Measurements from ENCODE around the gene BANF2. TPM values are rescaled to one million over a fixed set of nuclear protein-coding genes. Genes with fewer than 3 reads are reported as not detected.

Gene BANF2
- total and polyA plus RNA-seq, 2 of the 8 experiments (the other 6 are each of a cell fraction or from before 2014, with no cell fraction given) = not detected

- no peak overlapping the region for H2BK20ac ChIP-seq (ENCODE audit: low read length)
- H3K4me1 ChIP-seq (replicated peaks in 1 of 4; ENCODE audit: control insufficient read depth in 3 of 4, insufficient read depth in 4 of 4, low read length in 3 of 4) = peaks cover 6 to 12% (median 9%) of the 10 kb centered on the region in 4 experiments; a peak in 6 of 7 replicates
- no peak for FAIRE-seq
- peaks cover 6 to 11% of the 10 kb centered on the region in 2 experiments for H4K20me1 ChIP-seq (replicated peaks in 1 of 2; ENCODE audit: control insufficient read depth in 1 of 2, insufficient read depth in 2 of 2, low read length in 2 of 2)
- no peak for DNase-seq (ENCODE audit: low read depth in 1 of 2, low spot score in 2 of 2)
- ChIA-PET POLR2A (ENCODE audit: partially characterized antibody) (interaction anchor here (0.9 to 3.6 kb wide), 8 partner anchors 12 to 286 kb away, joined by 3 to 19 read pairs (median 3); partner anchors contain the start of genes MGME1 and SNX5), CTCF (ENCODE audit: partially characterized antibody) (interaction anchor here (0.7 to 4.0 kb wide), 24 partner anchors 9 to 255 kb away, joined by 3 to 24 read pairs (median 3); partner anchors contain the start of gene BANF2)
- H3K9me3 ChIP-seq (ENCODE audit: insufficient read depth in 2 of 2, low read depth in 1 of 2, low read length in 1 of 2) = no peaks in the 10 kb centered on the region
- peaks cover 10 to 24% of the 10 kb centered on the region in 2 experiments for H3K79me2 ChIP-seq (ENCODE audit: control insufficient read depth in 1 of 2, insufficient read depth in 2 of 2, low read length in 2 of 2)
- H2BK120ac ChIP-seq (replicated peaks; ENCODE audit: low read depth, low read length) = no peak overlapping the region
- no peak overlapping the region for H3K18ac ChIP-seq (ENCODE audit: extremely low read depth, low read length)
- no peak overlapping the region for H2BK12ac ChIP-seq (ENCODE audit: low read depth, low read length)
- WGBS, 2 experiments (ENCODE audit: extremely low coverage in 1 of 2, insufficient coverage in 1 of 2, insufficient read length in 1 of 2, insufficient replicate concordance in 2 of 2, low coverage in 1 of 2, low lambda C conversion rate in 2 of 2, missing lambda C conversion rate in 1 of 2) = 80% methylated on average over 10 of the region's 10 CpGs; no CpG with 5 or more reads in 1 of the 2 experiments
- H2BK5ac ChIP-seq (ENCODE audit: low read depth, low read length) = no peak overlapping the region
- H4K5ac ChIP-seq (ENCODE audit: insufficient read length, low read depth, low read length) = no peak overlapping the region
- no peak overlapping the region for H3K9ac ChIP-seq (replicated peaks in 1 of 4; ENCODE audit: extremely low read depth in 1 of 4, low read depth in 3 of 4, low read length in 3 of 4)
- H3K23me2 ChIP-seq (ENCODE audit: low read depth, low read length) = peaks cover 10% of the 10 kb centered on the region; the same call in 1 of the 2 replicates
- no peak overlapping the region for H2AFZ ChIP-seq (ENCODE audit: low read length)
- no peak overlapping the region for H3K4ac ChIP-seq (replicated peaks; ENCODE audit: insufficient read length, low read depth, low read length)
- peak overlapping the region; percentile 35 to 96 (median 44); a peak in 4 of 8 replicates for H3K4me3 ChIP-seq (ENCODE audit: extremely low read depth in 1 of 4, insufficient read depth in 2 of 4, low read depth in 3 of 4, low read length in 4 of 4)
- no peak overlapping the region for H3K23ac ChIP-seq (ENCODE audit: insufficient read length)
- peak overlapping the region; percentile 70 to 74 for H3K4me2 ChIP-seq (ENCODE audit: insufficient read depth in 1 of 2, low read depth in 2 of 2, low read length in 2 of 2)
- 0 out of 2 replicates have a peak overlapping the region, but pooled peaks have one; percentile 18 for H2BK15ac ChIP-seq (ENCODE audit: low read length)
- no peak overlapping the region for H3K14ac ChIP-seq (ENCODE audit: insufficient read length)
- no peak overlapping the region for H4K8ac ChIP-seq (ENCODE audit: extremely low read depth, insufficient read depth, low read length)
- H4K91ac ChIP-seq (replicated peaks; ENCODE audit: insufficient read length, low read length) = no peak overlapping the region
- no peak overlapping the region for H3K27ac ChIP-seq (ENCODE audit: low read depth, low read length)
- H3K27me3 ChIP-seq (replicated peaks in 1 of 4; ENCODE audit: control insufficient read depth in 3 of 4, extremely low read depth in 1 of 4, insufficient read depth in 3 of 4, low read length in 3 of 4) = no peaks in the 10 kb centered on the region
- H2AK5ac ChIP-seq (ENCODE audit: low read depth, low read length) = no peak overlapping the region
- peaks cover 0 to 5% (median 0%) of the 10 kb centered on the region in 4 experiments; a peak in 2 of 8 replicates for H3K36me3 ChIP-seq (ENCODE audit: control insufficient read depth in 2 of 4, insufficient read depth in 4 of 4, low read length in 3 of 4)
- no peak overlapping the region for H3K56ac ChIP-seq (replicated peaks; ENCODE audit: insufficient read length, low read depth, low read length)
- peaks cover 11% of the 10 kb centered on the region for H3K79me1 ChIP-seq (ENCODE audit: low read depth, low read length)
- TF ChIP-seq CHD1 (IDR thresholded peaks at IDR 0.05; ENCODE audit: low read depth, low read length) = no peak
- TF ChIP-seq TAF1 (IDR thresholded peaks at IDR 0.05; ENCODE audit: low read depth, low read length) = no peak
- no peak for TF ChIP-seq MAFK (IDR thresholded peaks at IDR 0.05; ENCODE audit: low read depth, low read length)
- no peak for TF ChIP-seq POLR2AphosphoS5 (IDR thresholded peaks at IDR 0.05; ENCODE audit: low read depth, low read length)
- no peak for TF ChIP-seq JUN (IDR thresholded peaks at IDR 0.05; ENCODE audit: low read depth, low read length)
- TF ChIP-seq NRF1 (IDR thresholded peaks at IDR 0.05; ENCODE audit: low read depth, low read length) = no peak
- TF ChIP-seq SRF (IDR thresholded peaks at IDR 0.05; ENCODE audit: low read depth, low read length) = no peak
- TF ChIP-seq POU5F1 (IDR thresholded peaks at IDR 0.05; ENCODE audit: low read depth, low read length) = no peak
- TF ChIP-seq TBP (IDR thresholded peaks at IDR 0.05; ENCODE audit: low read depth, low read length) = no peak
- no peak for TF ChIP-seq ATF2 (IDR thresholded peaks at IDR 0.05; ENCODE audit: low read length)
- no peak for TF ChIP-seq ZNF274 (IDR thresholded peaks at IDR 0.05; ENCODE audit: borderline replicate concordance, extremely low read depth, low read length)
Measured at GRCh38 chr20:17683218-17684076, 16.3 kb upstream of the BANF2 start.
